ENCODE results near the gene GPC6. TPM values are rescaled to one million over a fixed set of nuclear protein-coding genes. Genes with fewer than 3 reads are reported as not detected.

GPC6 gene
- total and polyA plus RNA-seq, 4 donors, result 5.9 to 29.1 (median 18.2) TPM

DNA sequence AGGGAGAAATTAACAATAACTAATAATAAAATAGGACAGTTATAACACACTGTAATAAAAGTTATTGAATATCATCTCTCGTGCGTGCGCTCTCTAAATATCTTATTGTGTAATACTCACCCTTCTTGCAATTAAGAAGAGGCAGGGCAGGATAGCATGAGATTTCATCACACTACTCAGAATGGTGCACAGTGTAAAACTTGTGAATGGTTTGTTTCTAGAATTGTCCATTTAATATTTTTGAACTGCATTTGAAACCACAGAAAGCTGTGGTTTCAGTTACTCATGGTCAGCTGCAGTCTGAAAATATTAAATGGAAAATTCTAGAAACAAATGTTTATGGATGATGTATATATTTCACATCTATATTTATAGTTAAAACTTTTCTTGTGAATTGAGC is 1091.8 kb downstream of the GPC6 start (continued):
- TF ChIP-seq JUND (IDR thresholded peaks at IDR 0.05) (no peak), RAD21 (IDR thresholded peaks at IDR 0.05) (no peak), YY1 (IDR thresholded peaks at IDR 0.05) (no peak), SP1 (IDR thresholded peaks at IDR 0.05) (no peak)

DNA sequence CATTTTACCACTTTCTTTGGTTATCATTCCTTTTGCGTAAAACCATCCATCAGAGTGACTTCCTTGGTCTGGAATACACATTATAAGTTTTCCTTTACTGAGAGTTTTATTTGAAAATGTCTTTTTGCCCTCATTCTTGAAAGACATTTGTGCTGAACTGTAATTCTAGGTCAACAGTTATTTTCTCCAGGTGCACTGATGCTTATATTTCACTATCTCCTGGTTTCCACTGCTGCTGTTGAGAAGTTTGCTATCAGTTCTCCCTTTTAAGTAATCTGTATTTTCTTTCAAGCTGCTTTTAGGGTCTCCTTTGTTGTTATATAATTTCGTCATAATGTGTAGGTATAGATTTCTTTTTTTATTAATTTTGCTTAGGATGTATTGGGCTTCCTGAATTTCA is 1092.9 kb downstream of the GPC6 start:
- Histone ChIP-seq H3K27ac (ENCODE audit: low read depth in 1 of 2, low read length in 2 of 2) (no peak overlapping the region), H3K9ac (ENCODE audit: low read depth in 1 of 2, low read length in 2 of 2) (no peak overlapping the region), H3K36me3 (ENCODE audit: control insufficient read depth in 4 of 4, insufficient read depth in 3 of 4, low read depth in 1 of 4, low read length in 3 of 4) (no peaks in the 10 kb centered on the region), H3K9me3 (ENCODE audit: control insufficient read depth in 4 of 4, low read length in 3 of 4) (no peaks in the 10 kb centered on the region), H3K27me3 (ENCODE audit: control insufficient read depth in 4 of 4, insufficient read depth in 4 of 4, low read length in 3 of 4) (no peaks in the 10 kb centered on the region), H3K4me3 (ENCODE audit: low read depth in 1 of 3, low read length in 3 of 3) (no peak overlapping the region), H3K4me1 (ENCODE audit: control insufficient read depth in 4 of 4, insufficient read depth in 4 of 4, low read length in 3 of 4) (peaks cover 0 to 3% (median 1%) of the 10 kb centered on the region in 4 donors)
- 97% methylated on average over 2 of the region's 2 CpGs for WGBS
- no peak for DNase-seq (ENCODE audit: low spot score)
- TF ChIP-seq, protein P1, sequence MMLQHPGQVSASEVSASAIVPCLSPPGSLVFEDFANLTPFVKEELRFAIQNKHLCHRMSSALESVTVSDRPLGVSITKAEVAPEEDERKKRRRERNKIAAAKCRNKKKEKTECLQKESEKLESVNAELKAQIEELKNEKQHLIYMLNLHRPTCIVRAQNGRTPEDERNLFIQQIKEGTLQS (IDR thresholded peaks at IDR 0.05), result no peak
- TF ChIP-seq HNF4A (conservative IDR thresholded peaks at IDR 0.05) (no peak), JUND (IDR thresholded peaks at IDR 0.05) (no peak), TAF1 (conservative IDR thresholded peaks at IDR 0.05) (no peak), RXRA (IDR thresholded peaks at IDR 0.05) (no peak), HNF4G (IDR thresholded peaks at IDR 0.05) (no peak), SP1 (IDR thresholded peaks at IDR 0.05) (no peak)
- TF ChIP-seq, protein P2, sequence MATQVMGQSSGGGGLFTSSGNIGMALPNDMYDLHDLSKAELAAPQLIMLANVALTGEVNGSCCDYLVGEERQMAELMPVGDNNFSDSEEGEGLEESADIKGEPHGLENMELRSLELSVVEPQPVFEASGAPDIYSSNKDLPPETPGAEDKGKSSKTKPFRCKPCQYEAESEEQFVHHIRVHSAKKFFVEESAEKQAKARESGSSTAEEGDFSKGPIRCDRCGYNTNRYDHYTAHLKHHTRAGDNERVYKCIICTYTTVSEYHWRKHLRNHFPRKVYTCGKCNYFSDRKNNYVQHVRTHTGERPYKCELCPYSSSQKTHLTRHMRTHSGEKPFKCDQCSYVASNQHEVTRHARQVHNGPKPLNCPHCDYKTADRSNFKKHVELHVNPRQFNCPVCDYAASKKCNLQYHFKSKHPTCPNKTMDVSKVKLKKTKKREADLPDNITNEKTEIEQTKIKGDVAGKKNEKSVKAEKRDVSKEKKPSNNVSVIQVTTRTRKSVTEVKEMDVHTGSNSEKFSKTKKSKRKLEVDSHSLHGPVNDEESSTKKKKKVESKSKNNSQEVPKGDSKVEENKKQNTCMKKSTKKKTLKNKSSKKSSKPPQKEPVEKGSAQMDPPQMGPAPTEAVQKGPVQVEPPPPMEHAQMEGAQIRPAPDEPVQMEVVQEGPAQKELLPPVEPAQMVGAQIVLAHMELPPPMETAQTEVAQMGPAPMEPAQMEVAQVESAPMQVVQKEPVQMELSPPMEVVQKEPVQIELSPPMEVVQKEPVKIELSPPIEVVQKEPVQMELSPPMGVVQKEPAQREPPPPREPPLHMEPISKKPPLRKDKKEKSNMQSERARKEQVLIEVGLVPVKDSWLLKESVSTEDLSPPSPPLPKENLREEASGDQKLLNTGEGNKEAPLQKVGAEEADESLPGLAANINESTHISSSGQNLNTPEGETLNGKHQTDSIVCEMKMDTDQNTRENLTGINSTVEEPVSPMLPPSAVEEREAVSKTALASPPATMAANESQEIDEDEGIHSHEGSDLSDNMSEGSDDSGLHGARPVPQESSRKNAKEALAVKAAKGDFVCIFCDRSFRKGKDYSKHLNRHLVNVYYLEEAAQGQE (IDR thresholded peaks at IDR 0.05), result no peak
- TF ChIP-seq, protein P3, sequence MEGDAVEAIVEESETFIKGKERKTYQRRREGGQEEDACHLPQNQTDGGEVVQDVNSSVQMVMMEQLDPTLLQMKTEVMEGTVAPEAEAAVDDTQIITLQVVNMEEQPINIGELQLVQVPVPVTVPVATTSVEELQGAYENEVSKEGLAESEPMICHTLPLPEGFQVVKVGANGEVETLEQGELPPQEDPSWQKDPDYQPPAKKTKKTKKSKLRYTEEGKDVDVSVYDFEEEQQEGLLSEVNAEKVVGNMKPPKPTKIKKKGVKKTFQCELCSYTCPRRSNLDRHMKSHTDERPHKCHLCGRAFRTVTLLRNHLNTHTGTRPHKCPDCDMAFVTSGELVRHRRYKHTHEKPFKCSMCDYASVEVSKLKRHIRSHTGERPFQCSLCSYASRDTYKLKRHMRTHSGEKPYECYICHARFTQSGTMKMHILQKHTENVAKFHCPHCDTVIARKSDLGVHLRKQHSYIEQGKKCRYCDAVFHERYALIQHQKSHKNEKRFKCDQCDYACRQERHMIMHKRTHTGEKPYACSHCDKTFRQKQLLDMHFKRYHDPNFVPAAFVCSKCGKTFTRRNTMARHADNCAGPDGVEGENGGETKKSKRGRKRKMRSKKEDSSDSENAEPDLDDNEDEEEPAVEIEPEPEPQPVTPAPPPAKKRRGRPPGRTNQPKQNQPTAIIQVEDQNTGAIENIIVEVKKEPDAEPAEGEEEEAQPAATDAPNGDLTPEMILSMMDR (IDR thresholded peaks at IDR 0.05; ENCODE audit: low read depth, low read length, missing input control), result no peak

DNA sequence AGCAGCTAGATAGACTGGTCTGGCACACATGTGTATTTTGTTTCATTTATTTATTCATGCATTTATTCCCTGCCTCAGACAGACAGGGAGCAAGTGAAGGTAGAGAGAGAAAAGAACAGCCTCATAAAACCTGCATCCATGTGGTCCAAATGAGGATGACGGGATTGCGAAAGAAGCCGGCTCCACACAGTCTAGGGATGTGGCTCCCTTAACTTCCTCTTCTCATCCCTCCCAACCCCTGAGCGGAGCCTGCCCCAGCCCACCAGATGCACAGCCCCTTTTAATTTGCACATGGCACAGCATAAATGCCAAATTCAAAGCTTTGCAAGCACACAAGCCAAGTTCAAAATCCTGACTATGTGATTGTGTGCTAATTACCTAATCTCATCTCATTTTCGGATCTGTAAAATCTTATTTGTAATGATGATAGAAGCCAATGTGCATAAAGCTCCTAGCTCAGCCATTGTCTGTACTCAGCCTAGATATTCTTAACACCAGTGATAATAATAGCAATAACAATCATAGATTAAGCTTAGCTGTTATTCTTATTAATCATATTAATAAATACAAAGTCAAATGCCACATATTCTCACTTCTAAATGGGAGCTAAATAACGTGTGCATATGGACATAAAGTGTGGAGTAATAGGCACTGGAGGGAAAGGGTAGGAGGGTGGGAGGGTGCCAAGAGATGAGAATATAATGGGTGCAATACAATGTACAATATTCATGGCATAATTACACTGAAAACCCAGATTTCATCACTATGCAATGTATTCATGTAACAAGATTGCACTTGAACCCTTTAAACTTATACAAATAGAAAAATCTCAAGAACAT is 1096.5 kb downstream of the GPC6 start:
- no peaks in the 10 kb centered on the region for H3K27me3 ChIP-seq (ENCODE audit: control insufficient read depth in 4 of 4, insufficient read depth in 4 of 4, low read length in 3 of 4)
- H3K4me1 ChIP-seq (ENCODE audit: control insufficient read depth in 4 of 4, insufficient read depth in 4 of 4, low read length in 3 of 4), result peaks cover 0 to 2% (median 0%) of the 10 kb centered on the region in 4 donors
- H3K27ac ChIP-seq (ENCODE audit: low read depth in 1 of 2, low read length in 2 of 2), result no peak overlapping the region
- H3K9ac ChIP-seq (ENCODE audit: low read depth in 1 of 2, low read length in 2 of 2), result no peak overlapping the region
- no peaks in the 10 kb centered on the region for H3K9me3 ChIP-seq (ENCODE audit: control insufficient read depth in 4 of 4, low read length in 3 of 4)
- no peaks in the 10 kb centered on the region for H3K36me3 ChIP-seq (ENCODE audit: control insufficient read depth in 4 of 4, insufficient read depth in 3 of 4, low read depth in 1 of 4, low read length in 3 of 4)
- 88% methylated on average over 6 of the region's 6 CpGs for WGBS
- DNase-seq (ENCODE audit: low spot score), result no peak
- H3K4me3 ChIP-seq (ENCODE audit: low read depth in 1 of 3, low read length in 3 of 3), result no peak overlapping the region
- TF ChIP-seq FOXA1 (IDR thresholded peaks at IDR 0.05) (no peak), EGR1 (IDR thresholded peaks at IDR 0.05; ENCODE audit: low read depth in 2 of 2) (no peak), YY1 (IDR thresholded peaks at IDR 0.05) (no peak), SP1 (IDR thresholded peaks at IDR 0.05) (no peak), RXRA (IDR thresholded peaks at IDR 0.05) (no peak), NR2F2 (IDR thresholded peaks at IDR 0.05) (no peak), HNF4G (IDR thresholded peaks at IDR 0.05) (no peak), HNF4A (conservative IDR thresholded peaks at IDR 0.05) (no peak), RAD21 (IDR thresholded peaks at IDR 0.05) (no peak), JUND (IDR thresholded peaks at IDR 0.05) (no peak), GABPA (IDR thresholded peaks at IDR 0.05 in 1 of 2, conservative IDR thresholded peaks at IDR 0.05 in 1 of 2) (no peak)
- TF ChIP-seq, protein P3 (IDR thresholded peaks at IDR 0.05; ENCODE audit: low read depth, low read length, missing input control), result no peak
- TF ChIP-seq, protein P4, sequence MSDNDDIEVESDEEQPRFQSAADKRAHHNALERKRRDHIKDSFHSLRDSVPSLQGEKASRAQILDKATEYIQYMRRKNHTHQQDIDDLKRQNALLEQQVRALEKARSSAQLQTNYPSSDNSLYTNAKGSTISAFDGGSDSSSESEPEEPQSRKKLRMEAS (IDR thresholded peaks at IDR 0.05), result no peak
- TF ChIP-seq, protein P5, sequence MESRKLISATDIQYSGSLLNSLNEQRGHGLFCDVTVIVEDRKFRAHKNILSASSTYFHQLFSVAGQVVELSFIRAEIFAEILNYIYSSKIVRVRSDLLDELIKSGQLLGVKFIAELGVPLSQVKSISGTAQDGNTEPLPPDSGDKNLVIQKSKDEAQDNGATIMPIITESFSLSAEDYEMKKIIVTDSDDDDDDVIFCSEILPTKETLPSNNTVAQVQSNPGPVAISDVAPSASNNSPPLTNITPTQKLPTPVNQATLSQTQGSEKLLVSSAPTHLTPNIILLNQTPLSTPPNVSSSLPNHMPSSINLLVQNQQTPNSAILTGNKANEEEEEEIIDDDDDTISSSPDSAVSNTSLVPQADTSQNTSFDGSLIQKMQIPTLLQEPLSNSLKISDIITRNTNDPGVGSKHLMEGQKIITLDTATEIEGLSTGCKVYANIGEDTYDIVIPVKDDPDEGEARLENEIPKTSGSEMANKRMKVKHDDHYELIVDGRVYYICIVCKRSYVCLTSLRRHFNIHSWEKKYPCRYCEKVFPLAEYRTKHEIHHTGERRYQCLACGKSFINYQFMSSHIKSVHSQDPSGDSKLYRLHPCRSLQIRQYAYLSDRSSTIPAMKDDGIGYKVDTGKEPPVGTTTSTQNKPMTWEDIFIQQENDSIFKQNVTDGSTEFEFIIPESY (IDR thresholded peaks at IDR 0.05), result no peak
- TF ChIP-seq, protein P1 (IDR thresholded peaks at IDR 0.05), result no peak

Measured in liver (tissue), 9 donors.